Stimulated activated memory B cell treated with anti-CD40 and anti-IgM and Interleukin-4, amounts not matched to agents 10 μg/mL and 1 μg/mL and 100 μg/mL, for 72 hours (primary cell): ENCODE results near the gene PRSS23.

Source experiments
- ATAC-seq: fragments of 150-1000 bp; cut with Tn5 transposase; 2 replicates; pipeline ENCODE4 v1.10.0; 2021
- H3K27ac Mint-ChIP-seq: one replicate; pipeline ENCODE4 v1.8.0; 2022; ENCODE audit warnings: mild to moderate bottlenecking, mixed read lengths
- H3K27me3 Mint-ChIP-seq: one replicate; pipeline ENCODE4 v1.8.0; 2022; ENCODE audit warnings: mixed read lengths
- H3K36me3 Mint-ChIP-seq: one replicate; pipeline ENCODE4 v1.8.0; 2022; ENCODE audit warnings: mixed read lengths
- H3K4me1 Mint-ChIP-seq: one replicate; pipeline ENCODE4 v1.8.0; 2022; ENCODE audit warnings: mixed read lengths
- H3K4me3 Mint-ChIP-seq: one replicate; pipeline ENCODE4 v1.8.0; 2022; ENCODE audit warnings: mild to moderate bottlenecking, moderate library complexity, mixed read lengths
- H3K9me3 Mint-ChIP-seq: one replicate; pipeline ENCODE4 v1.8.0; 2022; ENCODE audit warnings: mixed read lengths

The PRSS23 gene

DNA sequence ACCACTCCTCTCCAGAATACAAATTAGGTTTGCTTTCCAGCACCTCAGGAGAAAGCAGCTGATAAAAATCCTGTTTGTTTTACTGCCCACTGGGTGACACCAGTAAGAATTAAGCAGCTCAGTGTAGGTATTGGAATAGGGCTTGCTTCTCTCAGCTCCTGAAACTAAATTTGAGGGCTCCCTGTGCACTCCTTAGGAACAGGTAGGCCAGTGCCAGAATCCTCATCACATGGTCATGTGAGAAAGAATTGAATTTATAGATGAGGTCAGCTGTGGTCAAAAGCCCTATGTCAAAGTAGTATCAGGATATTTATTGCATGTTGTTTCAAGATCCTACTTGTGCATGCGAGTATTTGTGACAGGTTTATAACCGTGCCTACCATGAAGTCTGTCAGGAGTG lies 1.0 kb downstream of the PRSS23 start:
- H3K4me3 Mint-ChIP-seq, result no peak overlapping the region
- H3K27me3 Mint-ChIP-seq, result peaks cover 46% of the 10 kb centered on the region

DNA sequence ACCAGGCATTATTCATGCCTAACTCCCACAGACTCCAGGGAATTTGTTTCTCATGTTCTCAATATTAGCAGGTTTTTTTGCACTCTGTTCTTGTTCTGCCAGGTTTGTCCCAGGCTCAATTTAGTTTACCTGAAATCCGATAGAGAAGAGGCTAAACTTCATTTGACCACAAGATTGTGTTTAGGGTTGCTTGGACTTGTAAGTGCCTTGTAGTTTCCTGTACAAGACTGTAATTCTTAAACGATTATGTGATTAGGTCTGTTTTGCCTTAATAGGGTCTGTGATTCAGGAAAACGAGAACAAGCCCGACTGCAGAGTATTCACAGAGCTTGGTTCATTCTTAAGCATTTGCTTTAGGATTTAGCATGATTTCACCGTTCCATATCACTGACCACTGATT lies 1.8 kb downstream of the PRSS23 start:
- Mint-ChIP-seq H3K4me3 (no peak overlapping the region), H3K27me3 (peaks cover 46% of the 10 kb centered on the region), H3K9me3 (no peaks in the 10 kb centered on the region), H3K27ac (no peak overlapping the region), H3K36me3 (no peaks in the 10 kb centered on the region), H3K4me1 (peaks cover 14% of the 10 kb centered on the region)
- no peak for ATAC-seq

More for the DNA sequence above, 1.0 kb downstream of the PRSS23 start:
- no peak overlapping the region for H3K27ac Mint-ChIP-seq
- ATAC-seq, result no peak
- peaks cover 14% of the 10 kb centered on the region for H3K4me1 Mint-ChIP-seq
- H3K9me3 Mint-ChIP-seq, result no peaks in the 10 kb centered on the region
- no peaks in the 10 kb centered on the region for H3K36me3 Mint-ChIP-seq

DNA sequence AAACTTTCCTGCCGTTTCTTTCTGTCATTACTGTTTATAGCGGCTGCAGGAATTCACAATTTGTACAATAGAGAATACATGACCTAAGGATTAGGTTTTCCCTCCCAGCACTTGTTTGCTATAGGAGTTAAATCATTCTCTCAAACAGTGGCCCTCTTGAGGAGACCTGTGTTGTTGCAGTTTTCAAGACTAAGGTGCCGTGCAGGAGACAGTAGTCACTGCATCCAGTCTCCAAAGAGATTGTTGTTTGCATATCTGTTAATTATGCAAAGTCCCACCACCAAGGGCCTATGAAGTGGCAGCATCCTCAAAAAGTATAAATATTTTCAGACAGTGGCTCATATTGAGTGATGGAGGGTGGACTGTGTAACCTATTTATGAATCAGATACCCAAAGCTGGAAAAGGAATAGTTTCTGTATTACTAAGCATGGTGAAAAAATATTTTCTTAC lies 2.3 kb downstream of the PRSS23 start:
- H3K4me3 Mint-ChIP-seq, result no peak overlapping the region
- no peak for ATAC-seq

DNA sequence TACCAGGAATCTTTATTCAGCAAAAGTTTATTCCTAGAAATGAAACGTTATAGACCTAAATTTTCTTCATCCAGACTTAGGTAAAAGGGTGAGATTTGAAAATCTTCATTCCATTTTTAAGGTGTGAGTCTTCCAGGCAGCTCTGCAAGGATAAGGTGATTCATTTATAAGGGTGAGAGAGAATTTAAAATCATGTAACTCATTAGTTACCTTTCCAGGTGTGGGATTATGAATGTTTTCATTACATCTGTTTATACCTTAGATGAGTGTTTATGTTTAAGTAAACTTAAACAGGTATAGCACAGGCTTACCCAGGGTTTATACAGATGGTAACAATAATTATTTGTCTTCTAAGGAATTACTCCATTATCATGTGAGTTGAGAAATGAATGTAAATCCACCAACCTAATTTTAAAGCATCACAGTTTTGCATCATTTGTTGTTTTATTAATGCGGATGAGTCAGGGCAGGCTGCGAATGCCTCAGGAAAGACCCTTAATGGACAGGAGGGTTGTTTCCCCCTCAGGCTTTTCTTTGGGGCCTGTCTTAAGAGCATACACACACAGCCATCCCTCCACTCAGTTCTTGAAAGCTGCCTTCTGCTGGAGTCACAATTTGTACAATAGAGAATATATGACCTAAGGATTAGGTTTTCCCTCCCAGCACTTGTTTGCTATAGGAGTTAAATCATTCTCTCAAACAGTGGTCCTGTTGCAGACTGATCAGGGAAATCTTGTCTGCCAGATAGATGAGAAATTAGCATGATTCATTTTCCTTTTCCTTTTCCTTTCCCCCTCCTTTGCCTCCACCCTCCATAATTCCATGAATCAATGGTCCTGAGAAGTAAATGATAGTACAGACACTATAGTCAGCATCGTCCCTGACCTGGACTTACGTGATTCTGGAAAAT lies 3.0 kb downstream of the PRSS23 start:
- Mint-ChIP-seq H3K27me3 (peaks cover 51% of the 10 kb centered on the region), H3K4me3 (no peak overlapping the region), H3K36me3 (no peaks in the 10 kb centered on the region), H3K27ac (no peak overlapping the region), H3K9me3 (no peaks in the 10 kb centered on the region), H3K4me1 (peaks cover 14% of the 10 kb centered on the region)
- no peak for ATAC-seq

More for the DNA sequence above, 2.3 kb downstream of the PRSS23 start:
- H3K4me1 Mint-ChIP-seq, result peaks cover 14% of the 10 kb centered on the region
- no peaks in the 10 kb centered on the region for H3K9me3 Mint-ChIP-seq
- H3K27me3 Mint-ChIP-seq, result peaks cover 50% of the 10 kb centered on the region
- H3K27ac Mint-ChIP-seq, result no peak overlapping the region
- H3K36me3 Mint-ChIP-seq, result no peaks in the 10 kb centered on the region

DNA sequence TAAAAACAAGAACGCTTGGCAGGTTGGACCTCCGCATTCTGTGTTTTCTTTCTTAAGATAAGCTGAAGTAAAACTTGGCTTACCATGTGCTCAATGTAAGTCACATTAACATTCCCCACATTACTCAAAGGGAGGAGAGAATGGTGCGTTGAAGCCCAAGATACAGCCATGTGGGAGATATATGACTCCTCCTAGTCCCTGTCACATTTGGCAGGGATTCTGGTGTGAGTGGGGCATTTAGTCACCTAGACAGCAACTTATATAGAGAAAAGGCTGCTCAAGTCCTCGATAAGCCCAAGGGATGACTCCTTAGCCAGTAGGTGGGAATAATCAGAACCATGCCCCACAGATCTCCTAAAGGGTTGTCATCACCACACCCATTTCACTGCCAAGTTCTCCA lies 4.6 kb downstream of the PRSS23 start:
- Mint-ChIP-seq H3K4me1 (peaks cover 9% of the 10 kb centered on the region), H3K4me3 (no peak overlapping the region), H3K9me3 (no peaks in the 10 kb centered on the region), H3K27me3 (peaks cover 40% of the 10 kb centered on the region), H3K36me3 (no peaks in the 10 kb centered on the region), H3K27ac (no peak overlapping the region)
- no peak for ATAC-seq

DNA sequence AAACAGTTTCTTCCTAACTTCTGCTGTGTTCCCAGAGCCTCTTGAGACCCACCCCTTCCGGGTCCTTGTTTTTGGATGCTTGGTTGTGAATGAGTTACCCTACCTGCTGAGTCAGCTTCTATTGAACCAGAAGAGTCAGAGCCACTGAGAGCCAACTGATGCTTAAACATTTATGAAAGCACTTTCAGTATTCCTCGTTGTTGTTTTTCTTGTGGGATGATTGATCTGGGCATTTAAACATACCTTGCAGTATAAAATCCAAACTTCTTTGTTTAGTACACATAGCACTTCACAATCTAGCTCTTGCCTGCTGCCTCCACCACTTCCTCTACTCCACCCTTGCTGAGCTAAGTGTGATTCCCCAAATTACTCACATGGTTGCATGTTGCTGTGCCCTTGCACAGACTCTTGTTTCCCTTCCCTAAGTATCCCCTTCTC lies 5.5 kb downstream of the PRSS23 start:
- H3K27me3 Mint-ChIP-seq, result peaks cover 33% of the 10 kb centered on the region

DNA sequence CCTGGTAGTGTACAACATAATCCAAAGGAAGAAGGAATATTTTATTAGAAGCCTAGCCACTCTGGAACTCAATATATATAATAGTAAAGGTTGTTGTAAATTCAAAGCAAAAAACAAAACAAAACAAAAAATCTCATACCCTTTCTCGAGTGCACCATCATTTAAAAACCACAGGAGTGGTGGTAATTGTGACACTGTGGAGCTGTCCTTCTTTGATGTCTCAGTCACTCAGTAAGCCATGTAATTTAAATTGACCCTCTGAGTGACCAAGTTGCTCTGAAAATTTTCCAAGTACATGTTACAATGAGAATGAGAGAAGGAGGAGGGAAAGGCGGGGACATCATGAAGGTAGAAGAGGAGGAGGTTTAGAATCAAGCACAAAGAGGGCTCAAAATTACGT lies 6.6 kb downstream of the PRSS23 start:
- peaks cover 23% of the 10 kb centered on the region for H3K27me3 Mint-ChIP-seq
- H3K9me3 Mint-ChIP-seq, result no peaks in the 10 kb centered on the region
- no peak overlapping the region for H3K4me3 Mint-ChIP-seq
- peaks cover 6% of the 10 kb centered on the region for H3K4me1 Mint-ChIP-seq
- no peaks in the 10 kb centered on the region for H3K36me3 Mint-ChIP-seq
- ATAC-seq, result no peak
- no peak overlapping the region for H3K27ac Mint-ChIP-seq

More for the DNA sequence above, 5.5 kb downstream of the PRSS23 start:
- H3K9me3 Mint-ChIP-seq, result no peaks in the 10 kb centered on the region
- ATAC-seq, result peak; percentile 72
- no peak overlapping the region for H3K4me3 Mint-ChIP-seq
- no peak overlapping the region for H3K27ac Mint-ChIP-seq
- H3K4me1 Mint-ChIP-seq, result peaks cover 6% of the 10 kb centered on the region
- no peaks in the 10 kb centered on the region for H3K36me3 Mint-ChIP-seq

DNA sequence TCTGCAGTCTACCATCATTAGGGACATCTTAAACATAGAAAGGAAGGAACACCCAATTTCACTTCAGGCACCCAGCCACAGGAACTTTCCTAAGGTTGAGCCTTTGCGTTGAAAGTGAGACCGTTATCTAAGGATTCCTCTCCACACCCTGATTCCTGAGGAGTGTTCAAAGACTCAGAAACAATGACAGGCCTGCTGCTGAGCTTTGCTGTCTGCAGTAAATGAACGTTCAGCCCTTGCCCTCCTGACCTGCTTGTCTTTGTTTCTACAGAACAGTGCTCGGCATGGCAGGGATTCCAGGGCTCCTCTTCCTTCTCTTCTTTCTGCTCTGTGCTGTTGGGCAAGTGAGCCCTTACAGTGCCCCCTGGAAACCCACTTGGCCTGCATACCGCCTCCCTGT lies 7.0 kb downstream of the PRSS23 start:
- ATAC-seq, result no peak
- Mint-ChIP-seq H3K9me3 (no peaks in the 10 kb centered on the region), H3K27me3 (peaks cover 18% of the 10 kb centered on the region), H3K4me1 (peaks cover 6% of the 10 kb centered on the region), H3K36me3 (no peaks in the 10 kb centered on the region), H3K4me3 (no peak overlapping the region), H3K27ac (no peak overlapping the region)

DNA sequence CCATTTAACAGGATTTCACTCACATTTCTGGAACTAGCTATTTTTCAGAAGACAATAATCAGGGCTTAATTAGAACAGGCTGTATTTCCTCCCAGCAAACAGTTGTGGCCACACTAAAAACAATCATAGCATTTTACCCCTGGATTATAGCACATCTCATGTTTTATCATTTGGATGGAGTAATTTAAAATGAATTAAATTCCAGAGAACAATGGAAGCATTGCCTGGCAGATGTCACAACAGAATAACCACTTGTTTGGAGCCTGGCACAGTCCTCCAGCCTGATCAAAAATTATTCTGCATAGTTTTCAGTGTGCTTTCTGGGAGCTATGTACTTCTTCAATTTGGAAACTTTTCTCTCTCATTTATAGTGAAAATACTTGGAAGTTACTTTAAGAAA lies 9.2 kb downstream of the PRSS23 start:
- Mint-ChIP-seq H3K4me1 (peaks cover 6% of the 10 kb centered on the region), H3K27me3 (peaks cover 16% of the 10 kb centered on the region), H3K36me3 (no peaks in the 10 kb centered on the region), H3K9me3 (no peaks in the 10 kb centered on the region), H3K27ac (no peak overlapping the region), H3K4me3 (no peak overlapping the region)
- no peak for ATAC-seq

DNA sequence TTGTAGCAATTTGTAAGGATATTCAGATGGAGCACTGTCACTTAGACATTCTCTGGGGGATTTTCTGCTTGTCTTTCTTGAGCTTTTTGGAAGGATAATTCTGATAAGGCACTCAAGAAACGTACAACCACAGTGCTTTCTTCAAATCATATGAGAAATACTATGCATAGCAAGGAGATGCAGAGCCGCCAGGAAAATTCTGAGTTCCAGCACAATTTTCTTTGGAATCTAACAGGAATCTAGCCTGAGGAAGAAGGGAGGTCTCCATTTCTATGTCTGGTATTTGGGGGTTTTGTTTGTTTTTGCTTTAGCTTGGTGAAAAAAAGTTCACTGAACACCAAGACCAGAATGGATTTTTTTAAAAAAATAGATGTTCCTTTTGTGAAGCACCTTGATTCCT lies 9.9 kb downstream of the PRSS23 start:
- ATAC-seq, result no peak
- Mint-ChIP-seq H3K4me3 (no peak overlapping the region), H3K36me3 (no peaks in the 10 kb centered on the region), H3K27ac (no peak overlapping the region), H3K4me1 (peaks cover 6% of the 10 kb centered on the region), H3K9me3 (no peaks in the 10 kb centered on the region), H3K27me3 (peaks cover 17% of the 10 kb centered on the region)

DNA sequence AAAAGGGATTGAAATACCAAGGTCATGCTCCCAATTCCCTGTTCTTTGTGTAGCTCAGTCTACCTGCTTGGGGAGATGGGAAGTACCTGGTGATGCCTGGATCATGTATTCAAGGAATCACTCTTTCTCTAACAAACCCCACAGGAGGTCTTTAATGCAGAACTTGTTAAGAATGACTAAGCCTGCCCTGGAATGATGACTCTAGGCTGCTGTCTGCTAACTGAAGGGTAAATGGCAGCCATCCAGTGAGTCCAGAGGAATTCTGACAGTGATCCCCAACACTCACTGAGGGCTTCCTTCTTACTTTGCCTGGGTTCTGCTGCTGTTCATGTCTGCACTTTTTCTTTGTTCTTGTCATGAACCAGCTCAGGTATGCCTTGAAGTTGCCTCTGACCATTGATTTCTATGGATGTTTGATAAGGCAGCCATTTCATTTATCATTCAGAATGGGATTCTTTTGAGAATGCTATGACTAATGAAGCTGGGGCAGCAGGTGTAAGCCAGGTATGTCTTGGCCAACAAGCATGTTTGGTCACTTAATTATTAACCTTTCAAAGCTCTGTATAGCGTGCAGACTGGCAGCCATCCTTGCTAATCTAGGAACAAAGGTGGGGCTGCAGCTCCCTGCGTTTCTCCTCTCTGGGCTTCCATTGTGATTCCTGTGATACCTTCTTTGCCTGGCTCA lies 11.4 kb downstream of the PRSS23 start:
- no peak overlapping the region for H3K27ac Mint-ChIP-seq
- H3K4me1 Mint-ChIP-seq, result no peaks in the 10 kb centered on the region
- no peak overlapping the region for H3K4me3 Mint-ChIP-seq
- H3K36me3 Mint-ChIP-seq, result no peaks in the 10 kb centered on the region
- H3K27me3 Mint-ChIP-seq, result peaks cover 31% of the 10 kb centered on the region
- ATAC-seq, result no peak
- no peaks in the 10 kb centered on the region for H3K9me3 Mint-ChIP-seq

DNA sequence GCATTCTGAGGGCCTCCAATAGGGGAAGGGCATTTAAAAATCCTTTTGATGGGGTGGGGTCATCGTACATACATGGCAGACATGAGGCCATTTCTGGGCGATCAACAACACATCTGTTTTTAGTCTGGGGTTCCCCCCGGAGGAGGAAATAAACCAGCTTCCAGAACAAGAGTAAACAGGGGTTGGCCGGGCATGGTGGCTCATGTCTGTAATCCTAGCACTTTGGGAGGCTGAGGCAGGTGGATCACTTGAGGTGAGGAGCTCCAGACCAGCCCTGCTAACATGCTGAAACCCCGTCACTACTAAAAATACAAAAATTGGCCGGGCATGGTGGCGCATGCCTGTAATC lies 12.0 kb downstream of the PRSS23 start:
- H3K27me3 Mint-ChIP-seq, result peaks cover 30% of the 10 kb centered on the region
- no peaks in the 10 kb centered on the region for H3K9me3 Mint-ChIP-seq
- no peak overlapping the region for H3K27ac Mint-ChIP-seq
- ATAC-seq, result no peak
- H3K36me3 Mint-ChIP-seq, result no peaks in the 10 kb centered on the region
- no peak overlapping the region for H3K4me3 Mint-ChIP-seq
- H3K4me1 Mint-ChIP-seq, result no peaks in the 10 kb centered on the region

DNA sequence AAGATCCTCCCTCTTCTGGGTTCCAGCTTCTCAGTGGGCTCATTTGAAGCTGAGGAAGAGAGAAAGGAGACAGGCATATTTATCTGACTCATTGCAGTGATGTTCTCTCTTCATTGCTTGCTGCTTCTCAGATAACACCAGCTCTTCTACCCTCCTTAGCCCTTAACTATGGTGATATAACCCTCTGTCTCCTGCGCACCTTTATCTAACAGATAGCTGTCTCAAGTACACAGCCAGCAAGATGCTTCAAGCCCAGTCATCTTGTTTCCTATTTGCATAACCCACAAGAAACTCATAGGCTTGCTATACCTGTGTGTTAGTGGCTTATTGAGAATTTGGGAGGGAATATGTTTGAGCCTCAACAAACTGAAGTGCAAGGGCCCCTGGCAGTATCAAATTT lies 12.6 kb downstream of the PRSS23 start:
- Mint-ChIP-seq H3K36me3 (no peaks in the 10 kb centered on the region), H3K9me3 (no peaks in the 10 kb centered on the region), H3K27me3 (peaks cover 23% of the 10 kb centered on the region), H3K4me3 (no peak overlapping the region), H3K27ac (no peak overlapping the region), H3K4me1 (no peaks in the 10 kb centered on the region)
- no peak for ATAC-seq

DNA sequence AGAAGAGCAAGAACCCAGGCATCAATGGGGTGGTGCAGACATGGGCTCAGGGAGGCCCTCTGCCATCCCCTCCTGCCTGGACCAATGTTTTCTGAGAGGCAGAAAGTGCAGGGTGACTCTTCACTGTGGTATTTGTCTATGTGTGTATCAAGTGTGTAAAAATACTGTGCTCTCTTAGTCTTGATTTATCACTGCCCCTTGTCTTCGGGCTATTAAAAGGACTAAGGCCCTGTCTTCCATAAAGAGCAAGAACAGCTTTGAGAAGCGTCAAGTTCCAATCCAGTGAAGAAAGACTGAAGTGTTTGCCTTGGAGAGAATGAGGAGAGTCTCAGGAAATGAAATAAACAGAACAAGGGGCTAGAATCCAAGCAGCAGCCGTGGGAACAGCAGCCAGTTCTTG lies 14.4 kb downstream of the PRSS23 start:
- Mint-ChIP-seq H3K4me1 (no peaks in the 10 kb centered on the region), H3K9me3 (no peaks in the 10 kb centered on the region), H3K27me3 (peaks cover 15% of the 10 kb centered on the region), H3K27ac (no peak overlapping the region), H3K4me3 (no peak overlapping the region), H3K36me3 (no peaks in the 10 kb centered on the region)
- peak; percentile 4 for ATAC-seq

DNA sequence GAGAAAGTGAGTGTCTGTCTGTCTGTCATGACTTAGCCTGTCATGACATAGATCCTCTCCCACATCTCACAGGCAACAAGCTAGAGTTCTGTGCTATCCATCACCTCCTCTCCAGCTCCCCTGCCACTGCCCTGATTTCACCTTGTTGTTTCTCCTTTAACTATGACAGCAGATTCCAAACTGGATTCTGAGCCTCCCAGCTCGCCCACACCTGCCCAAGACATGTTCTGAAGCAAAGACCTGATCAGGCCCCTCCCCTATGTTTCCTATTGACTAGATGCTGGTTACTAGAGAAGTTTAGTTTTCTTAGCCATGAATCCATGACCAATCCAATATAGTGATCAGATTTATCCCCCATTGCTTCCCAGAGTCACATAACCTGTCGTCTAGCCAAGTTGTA lies 15.4 kb downstream of the PRSS23 start:
- H3K9me3 Mint-ChIP-seq, result no peaks in the 10 kb centered on the region
- ATAC-seq, result no peak
- H3K4me1 Mint-ChIP-seq, result no peaks in the 10 kb centered on the region
- no peak overlapping the region for H3K4me3 Mint-ChIP-seq
- H3K27me3 Mint-ChIP-seq, result peaks cover 15% of the 10 kb centered on the region
- H3K36me3 Mint-ChIP-seq, result no peaks in the 10 kb centered on the region
- no peak overlapping the region for H3K27ac Mint-ChIP-seq

DNA sequence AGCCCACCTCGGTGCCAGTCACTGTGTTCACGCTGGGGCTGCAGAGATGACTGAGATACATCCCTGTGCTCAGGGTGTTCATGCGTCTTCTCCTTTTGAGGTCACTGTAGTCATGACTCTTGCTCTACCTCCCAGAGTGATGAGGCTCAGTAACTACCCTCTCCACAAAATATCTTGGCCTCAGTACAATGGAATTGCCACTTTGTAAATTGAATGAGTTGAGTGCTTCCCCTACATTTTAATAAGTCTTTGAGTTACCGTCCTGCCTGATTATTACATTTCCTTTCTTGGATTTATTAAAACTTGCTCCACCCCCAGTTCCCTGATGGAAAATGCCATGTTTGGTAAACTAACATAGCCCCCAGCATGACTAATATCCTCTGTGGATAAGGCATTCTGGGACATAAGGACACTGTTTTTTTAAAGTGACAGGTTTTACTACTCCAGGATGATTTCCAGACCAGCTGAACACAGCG lies 15.9 kb downstream of the PRSS23 start:
- Mint-ChIP-seq H3K27ac (no peak overlapping the region), H3K27me3 (peaks cover 15% of the 10 kb centered on the region), H3K36me3 (no peaks in the 10 kb centered on the region), H3K4me3 (no peak overlapping the region), H3K9me3 (no peaks in the 10 kb centered on the region), H3K4me1 (no peaks in the 10 kb centered on the region)
- no peak for ATAC-seq
